Ishikawa (cell line): Measurements from ENCODE around the gene KCTD12.

Experiments used
- CEBPB ChIP-seq: IDR thresholded peaks from 2 replicates; pipeline ENCODE4 v1.6.1; 2012
- CREB1 ChIP-seq: IDR thresholded peaks from 2 replicates; pipeline ENCODE4 v1.6.1; 2012; ENCODE audit warnings: low read depth
- EGR1 ChIP-seq: IDR thresholded peaks from 2 replicates; pipeline ENCODE4 v1.6.1; 2012
- EP300 ChIP-seq: IDR thresholded peaks from 2 replicates; pipeline ENCODE4 v1.6.1; 2012; ENCODE audit warnings: borderline replicate concordance
- FOXM1 ChIP-seq: IDR thresholded peaks from 2 replicates; pipeline ENCODE4 v1.6.1; 2012; ENCODE audit warnings: low read depth, borderline replicate concordance
- MAX ChIP-seq: IDR thresholded peaks from 2 replicates; pipeline ENCODE4 v1.6.1; 2012
- NFIC ChIP-seq: IDR thresholded peaks from 2 replicates; pipeline ENCODE4 v1.6.1; 2012
- RAD21 ChIP-seq: IDR thresholded peaks from 2 replicates; pipeline ENCODE4 v1.6.1; 2012; ENCODE audit warnings: low read depth
- REST ChIP-seq: IDR thresholded peaks from 2 replicates; pipeline ENCODE4 v1.6.1; 2012; ENCODE audit warnings: low read depth, mild to moderate bottlenecking
- TAF1 ChIP-seq: IDR thresholded peaks from 2 replicates; pipeline ENCODE4 v1.6.1; 2012; ENCODE audit warnings: low read depth, mild to moderate bottlenecking
- TCF12 ChIP-seq: IDR thresholded peaks from 2 replicates; pipeline ENCODE4 v1.6.1; 2012; ENCODE audit warnings: low read depth
- TEAD4 ChIP-seq: IDR thresholded peaks from 2 replicates; pipeline ENCODE4 v1.6.1; 2012
- USF1 ChIP-seq: IDR thresholded peaks from 2 replicates; pipeline ENCODE4 v1.6.1; 2012
- YY1 ChIP-seq: IDR thresholded peaks from 2 replicates; pipeline ENCODE4 v1.6.1; 2012; ENCODE audit warnings: low read depth
- ZBTB7A ChIP-seq: IDR thresholded peaks from 2 replicates; pipeline ENCODE4 v1.6.1; 2012; ENCODE audit warnings: low read depth

KCTD12 gene

GRCh38 chr13:76882431-76882830 is 3.8 kb downstream of the KCTD12 start:
- TF ChIP-seq TAF1, result no peak
- TF ChIP-seq FOXM1, result no peak
- TF ChIP-seq EP300, result no peak
- no peak for TF ChIP-seq EGR1

- TF ChIP-seq EGR1 (no peak), EP300 (no peak), USF1 (no peak), MAX (no peak), YY1 (no peak), REST (no peak), ZBTB7A (no peak), TAF1 (no peak), CEBPB (no peak), FOXM1 (no peak), TEAD4 (no peak), CREB1 (no peak), NFIC (no peak), TCF12 (no peak), RAD21 (no peak)
These were observed 6.3 kb downstream of the KCTD12 start for GRCh38 chr13:76879883-76880270.

GRCh38 chr13:76879203-76879882 is 6.9 kb downstream of the KCTD12 start:
- TF ChIP-seq YY1 (no peak), CREB1 (no peak), ZBTB7A (no peak), NFIC (no peak), EGR1 (no peak), EP300 (no peak), TCF12 (no peak), TAF1 (no peak), CEBPB (no peak), USF1 (no peak), REST (no peak)

GRCh38 chr13:76878043-76878442 is 8.2 kb downstream of the KCTD12 start:
- TF ChIP-seq CREB1 (no peak), FOXM1 (no peak), EGR1 (no peak), NFIC (no peak), CEBPB (no peak), MAX (no peak), TCF12 (no peak), ZBTB7A (no peak), REST (no peak), EP300 (no peak), RAD21 (no peak), TAF1 (no peak), USF1 (no peak), YY1 (no peak), TEAD4 (no peak)
